Naive thymus-derived CD4-positive, alpha-beta T cell (primary cell): ENCODE measurements around the gene PITPNB. TPM values are rescaled to one million over a fixed set of nuclear protein-coding genes. Genes with fewer than 3 reads are reported as not detected.

ENCODE experiments used
- ATAC-seq: fragments of 150-1000 bp; cut with Tn5 transposase; 2 replicates; pipeline ENCODE4 v1.10.0; 2021; ENCODE audit warnings: mild to moderate bottlenecking, moderate library complexity
- CTCF ChIA-PET: fragments of 350-600 bp; sonication (Branson Sonifier 250); formaldehyde crosslinking; loops from one replicate; lab custom pipeline; 2021; ENCODE audit warnings: antibody characterized with exemption; lab: Charles Lee
- POLR2A ChIA-PET: fragments of 350-600 bp; sonication (Branson Sonifier 250); formaldehyde crosslinking; loops from one replicate; lab custom pipeline; 2021; ENCODE audit warnings: antibody characterized with exemption, inconsistent platforms; lab: Charles Lee
- DNase-seq, 9 donors: peaks; one replicate each; pipeline versions ENCODE4 v3.0.0 to v3.0.0-alpha.2; 2020 to 2022; ENCODE audit warnings: mixed read lengths in 1 of 9
- H3K27ac ChIP-seq: one replicate; pipeline ENCODE4 v1.7.0; 2013; ENCODE audit warnings: mild to moderate bottlenecking, low read depth, low read length, moderate library complexity
- H3K27me3 ChIP-seq, 2 donors: one replicate each; pipeline ENCODE4 v1.7.0; 2013; ENCODE audit warnings: low read length in 2 of 2, mild to moderate bottlenecking in 2 of 2, moderate library complexity in 2 of 2; ENCODE audit not compliant: control insufficient read depth in 2 of 2, insufficient read depth in 2 of 2
- H3K36me3 ChIP-seq, 3 experiments: 1 replicate in 2 of 3; 2 replicates in 1 of 3; pipeline ENCODE4 v1.7.0; 2013; ENCODE audit warnings: low read length in 3 of 3, mild to moderate bottlenecking in 3 of 3, moderate library complexity in 1 of 3; ENCODE audit not compliant: insufficient read depth in 3 of 3, control insufficient read depth in 2 of 3
- H3K4me1 ChIP-seq, 2 donors: one replicate each; pipeline ENCODE4 v1.7.0; 2013; ENCODE audit warnings: low read length in 2 of 2, mild to moderate bottlenecking in 2 of 2, moderate library complexity in 1 of 2; ENCODE audit not compliant: control insufficient read depth in 2 of 2, insufficient read depth in 2 of 2
- H3K4me3 ChIP-seq: 2 replicates; pipeline ENCODE4 v1.7.0; 2013; ENCODE audit warnings: mild to moderate bottlenecking, low read length
- H3K9me3 ChIP-seq, 3 experiments: 1 replicate in 2 of 3; 2 replicates in 1 of 3; pipeline ENCODE4 v1.7.0; 2013; ENCODE audit warnings: low read length in 3 of 3; ENCODE audit not compliant: control insufficient read depth in 2 of 3
- H3K27ac Mint-ChIP-seq, 9 donors: one replicate each; pipeline ENCODE4 v1.8.0; 2020 to 2022; ENCODE audit warnings: mixed read lengths in 9 of 9, mild to moderate bottlenecking in 8 of 9, moderate library complexity in 5 of 9, inconsistent platforms in 2 of 9
- H3K27me3 Mint-ChIP-seq, 5 donors: one replicate each; pipeline ENCODE4 v1.8.0; 2021 to 2022; ENCODE audit warnings: mixed read lengths in 5 of 5, mild to moderate bottlenecking in 1 of 5
- H3K36me3 Mint-ChIP-seq, 5 donors: one replicate each; pipeline ENCODE4 v1.8.0; 2020 to 2022; ENCODE audit warnings: mixed read lengths in 5 of 5, mild to moderate bottlenecking in 3 of 5, inconsistent platforms in 1 of 5
- H3K4me1 Mint-ChIP-seq, 7 donors: one replicate each; pipeline ENCODE4 v1.8.0; 2020 to 2022; ENCODE audit warnings: mixed read lengths in 7 of 7, mild to moderate bottlenecking in 3 of 7, inconsistent platforms in 1 of 7
- H3K4me3 Mint-ChIP-seq, 10 donors: one replicate each; pipeline ENCODE4 v1.8.0; 2020 to 2022; ENCODE audit warnings: mild to moderate bottlenecking in 10 of 10, mixed read lengths in 10 of 10, moderate library complexity in 6 of 10, inconsistent platforms in 2 of 10
- H3K9me3 Mint-ChIP-seq, 11 donors: one replicate each; pipeline ENCODE4 v1.8.0; 2020 to 2022; ENCODE audit warnings: mixed read lengths in 11 of 11, mild to moderate bottlenecking in 4 of 11, inconsistent platforms in 1 of 11, moderate library complexity in 1 of 11
- intact Hi-C, 2 donors: fragments of 100-400 bp; cut with micrococcal nuclease; formaldehyde crosslinking; loops; one replicate each; pipeline ENCODE4 v1.15.1; 2023
- microRNA-seq: library from miRNA; unstranded; fragments of <30 nt; microRNA quantifications from one replicate; pipeline ENCODE4 v1.2.0, GENCODE V29; 2022; ENCODE audit warnings: borderline microRNAs expressed
- polyA plus RNA-seq, 2 donors: library from polyadenylated mRNA; unstranded; fragments of 300-500 nt; fragmentation: Illumina TruSeq; gene quantifications; one replicate each; pipeline ENCODE4 v1.2.3, GENCODE V29; 2021
- total RNA-seq, 6 experiments: library from RNA in 5 of 6; stranded (reverse) in 5 of 6; gene quantifications; 1 replicate in 5 of 6; 2 replicates in 1 of 6; pipeline ENCODE4 v1.2.3 and lab custom pipeline; 2021 to 2026

PITPNB gene
- total and polyA plus RNA-seq, 7 experiments from 2014 or later = 56.3 to 98.8 (median 62.8) TPM

GRCh38 chr22:27805841-27806240 is 113.2 kb downstream of the PITPNB start:
- no peaks in the 10 kb centered on the region for H3K9me3 Mint-ChIP-seq
- no peaks in the 10 kb centered on the region for H3K36me3 Mint-ChIP-seq
- H3K27ac Mint-ChIP-seq = no peak overlapping the region
- Histone ChIP-seq H3K27me3 (no peaks in the 10 kb centered on the region), H3K9me3 (no peaks in the 10 kb centered on the region), H3K4me1 (peaks cover 8% of the 10 kb centered on the region in 2 donors), H3K27ac (no peak overlapping the region), H3K36me3 (peaks cover 0 to 8% (median 0%) of the 10 kb centered on the region in 3 experiments), H3K4me3 (no peak overlapping the region)
- intact Hi-C loops = loop anchor here (2.0 to 10.0 kb wide), 4 partner anchors 401 to 1441 kb away; no protein-coding TSS in a partner anchor
- ChIA-PET POLR2A (no interaction called here), CTCF (no interaction called here)
- no peak for ATAC-seq
- peaks cover 11 to 45% (median 33%) of the 10 kb centered on the region in 5 donors for H3K27me3 Mint-ChIP-seq
- H3K4me3 Mint-ChIP-seq = peak overlapping the region in 1 of 10 donors; percentile 25
- H3K4me1 Mint-ChIP-seq = peaks cover 13 to 31% (median 15%) of the 10 kb centered on the region in 7 donors
- DNase-seq = no peak

GRCh38 chr22:27804470-27805297 is 114.4 kb downstream of the PITPNB start:
- no peaks in the 10 kb centered on the region for H3K36me3 Mint-ChIP-seq
- peaks cover 0 to 8% (median 0%) of the 10 kb centered on the region in 3 experiments for H3K36me3 ChIP-seq
- intact Hi-C loops = loop anchor here (2.0 to 10.0 kb wide), 6 partner anchors 397 to 1440 kb away; partner anchors contain the start of genes HPS4 (in 1 of the 2) and SRRD (in 1 of the 2)
- no peaks in the 10 kb centered on the region for H3K27me3 ChIP-seq
- H3K27me3 Mint-ChIP-seq = peaks cover 11 to 45% (median 33%) of the 10 kb centered on the region in 5 donors
- POLR2A ChIA-PET = no interaction called here
- ATAC-seq (peak; percentile 53), DNase-seq (peak in 8 of 9 donors; percentile 19 to 56 (median 48))
- CTCF ChIA-PET = interaction anchor here (0.6 to 1.2 kb wide), 2 partner anchors 13 to 74 kb away, joined by 3 to 4 read pairs; no protein-coding TSS in a partner anchor
- no peak overlapping the region for H3K4me3 ChIP-seq
- H3K9me3 ChIP-seq = no peaks in the 10 kb centered on the region
- no peak overlapping the region for H3K27ac ChIP-seq
- no peaks in the 10 kb centered on the region for H3K9me3 Mint-ChIP-seq
- peak overlapping the region in 9 of 10 donors; percentile 9 to 86 (median 59) for H3K4me3 Mint-ChIP-seq
- H3K27ac Mint-ChIP-seq = no peak overlapping the region
- peaks cover 13 to 31% (median 15%) of the 10 kb centered on the region in 7 donors for H3K4me1 Mint-ChIP-seq
- peaks cover 8 to 18% of the 10 kb centered on the region in 2 donors for H3K4me1 ChIP-seq

GRCh38 chr22:27803841-27804415 is 115.1 kb downstream of the PITPNB start:
- peaks cover 13 to 31% (median 15%) of the 10 kb centered on the region in 7 donors for H3K4me1 Mint-ChIP-seq
- H3K27me3 Mint-ChIP-seq = peaks cover 11 to 37% (median 26%) of the 10 kb centered on the region in 5 donors
- ChIA-PET POLR2A (no interaction called here), CTCF (interaction anchor here (1.2 kb wide), 1 partner anchor 14 kb away, joined by 3 read pairs; no protein-coding TSS in a partner anchor)
- H3K4me3 Mint-ChIP-seq = peak overlapping the region in 5 of 10 donors; percentile 7 to 86 (median 48)
- intact Hi-C loops = loop anchor here (2.0 to 10.0 kb wide), 7 partner anchors 115 to 1439 kb away; partner anchors contain the start of genes HPS4 (in 1 of the 2), PITPNB (in 1 of the 2) and SRRD (in 1 of the 2)
- no peak for DNase-seq
- H3K27ac Mint-ChIP-seq = no peak overlapping the region
- H3K27ac ChIP-seq = no peak overlapping the region
- no peak for ATAC-seq
- peaks cover 0 to 8% (median 0%) of the 10 kb centered on the region in 3 experiments for H3K36me3 ChIP-seq
- no peaks in the 10 kb centered on the region for H3K9me3 ChIP-seq
- H3K4me3 ChIP-seq = no peak overlapping the region
- no peaks in the 10 kb centered on the region for H3K36me3 Mint-ChIP-seq
- peaks cover 8 to 18% of the 10 kb centered on the region in 2 donors for H3K4me1 ChIP-seq
- no peaks in the 10 kb centered on the region for H3K9me3 Mint-ChIP-seq
- H3K27me3 ChIP-seq = no peaks in the 10 kb centered on the region

GRCh38 chr22:27802346-27803073 is 116.5 kb downstream of the PITPNB start:
- H3K27me3 ChIP-seq = no peaks in the 10 kb centered on the region
- no peaks in the 10 kb centered on the region for H3K9me3 ChIP-seq
- H3K36me3 Mint-ChIP-seq = no peaks in the 10 kb centered on the region
- H3K36me3 ChIP-seq = peaks cover 0 to 8% (median 0%) of the 10 kb centered on the region in 3 experiments
- peak overlapping the region; percentile 70 for H3K4me3 ChIP-seq
- H3K27me3 Mint-ChIP-seq = peaks cover 11 to 35% (median 21%) of the 10 kb centered on the region in 5 donors
- peak overlapping the region in 2 of 9 donors; percentile 6 to 76 for H3K27ac Mint-ChIP-seq
- intact Hi-C loops = loop anchor here (2.0 to 10.0 kb wide), 6 partner anchors 116 to 1320 kb away; partner anchors contain the start of genes HPS4 (in 1 of the 2), PITPNB (in 1 of the 2) and SRRD (in 1 of the 2)
- no peak overlapping the region for H3K27ac ChIP-seq
- ATAC-seq = peak; percentile 21
- no peak for DNase-seq
- H3K4me3 Mint-ChIP-seq = peak overlapping the region; percentile 77 to 95 (median 88)
- H3K4me1 ChIP-seq = peaks cover 8 to 18% of the 10 kb centered on the region in 2 donors
- peaks cover 13 to 31% (median 15%) of the 10 kb centered on the region in 7 donors for H3K4me1 Mint-ChIP-seq
- H3K9me3 Mint-ChIP-seq = no peaks in the 10 kb centered on the region
- POLR2A ChIA-PET = no interaction called here
- CTCF ChIA-PET = no interaction called here

Small RNAs within 50 kb of the gene (microRNA-seq; reads per million reads assigned to microRNA genes)
- gene MIR3199-1 (not detected), gene MIR3199-2 (not detected)

Other genes starting within 250 kb of the PITPNB start
- gene MN1, start 117.5 kb downstream of the PITPNB start, total RNA-seq = 1 to 10 TPM in 2 of 5 experiments, under 1 TPM in 3; 0.16 to 3.8 (median 0.38) TPM
- not detected for gene MN1, start 117.5 kb downstream of the PITPNB start, polyA plus RNA-seq